Uterus (tissue), 4 donors: ENCODE data around the gene SAMD10. TPM values are rescaled to one million over a fixed set of nuclear protein-coding genes. Genes with fewer than 3 reads are reported as not detected.
"Not testable (repeated sequence)": the region's sequence is repeated elsewhere in the genome, so short reads cannot be mapped to it uniquely, and the experiment has no call there.

ENCODE experiments used
- DNase-seq, 2 donors: peaks; one replicate each; pipeline ENCODE4 v3.0.0-alpha.2; 2019 to 2020
- H3K27ac ChIP-seq, 2 donors: fragments of 200-600 bp; sonication (generic); 1 replicate in 1 of 2; 2 replicates in 1 of 2; pipeline ENCODE4 v1.5.1; 2016 to 2018
- H3K27me3 ChIP-seq, 2 donors: fragments of 200-600 bp; sonication (generic); one replicate each; pipeline ENCODE4 v1.5.1; 2018 to 2019; ENCODE audit warnings: control low read depth in 1 of 2
- H3K36me3 ChIP-seq, 2 donors: fragments of 200-600 bp; sonication (generic); one replicate each; pipeline ENCODE4 v1.5.1; 2019; ENCODE audit warnings: control low read depth in 1 of 2
- H3K4me1 ChIP-seq, 2 donors: fragments of 200-600 bp; sonication (generic); one replicate each; pipeline ENCODE4 v1.5.1; 2018 to 2019; ENCODE audit warnings: control low read depth in 1 of 2
- H3K4me3 ChIP-seq, 2 donors: fragments of 200-600 bp; sonication (generic); 1 replicate in 1 of 2; 2 replicates in 1 of 2; pipeline ENCODE4 v1.5.1; 2018 to 2019; ENCODE audit warnings: mild to moderate bottlenecking in 1 of 2
- H3K9me3 ChIP-seq, 2 donors: fragments of 200-600 bp; sonication (generic); one replicate each; pipeline ENCODE4 v1.5.1; 2019; ENCODE audit warnings: control low read depth in 1 of 2
- POLR2A ChIP-seq, 2 donors: fragments of 450-650 bp; IDR thresholded peaks; one replicate each; pipeline ENCODE4 v1.6.1; 2016; ENCODE audit warnings: antibody characterized with exemption in 2 of 2, mild to moderate bottlenecking in 1 of 2, moderate library complexity in 1 of 2
- intact Hi-C: fragments of 100-400 bp; cut with DNase I; formaldehyde crosslinking; loops from one replicate; pipeline ENCODE4 v1.15.1; 2023; ENCODE audit warnings: low total_unique reads
- total RNA-seq, 4 donors: library from RNA; depleted of rRNA in 3 of 4; stranded (reverse); fragments of >200 nt in 3 of 4; gene quantifications; one replicate each; pipeline versions ENCODE4 v1.1.0 to v1.2.4, GENCODE V29; 2014 to 2023
- TF ChIP-seq, protein P1 (sequence below), 4 experiments: fragments of 200-600 bp in 2 of 4; fragments of 450-650 bp in 2 of 4; sonication (generic) in 2 of 4; IDR thresholded peaks; one replicate each; pipeline ENCODE4 v1.5.1; 2016 to 2019; ENCODE audit warnings: antibody characterized with exemption in 4 of 4, mild to moderate bottlenecking in 2 of 4, moderate library complexity in 1 of 4
- donor health status: DM: yes; HTN: yes; CAD: no.

SAMD10 gene
- total RNA-seq, 4 donors from 2014 or later, result 0.83 to 7.6 (median 1.2) TPM; not detected in 1

DNA sequence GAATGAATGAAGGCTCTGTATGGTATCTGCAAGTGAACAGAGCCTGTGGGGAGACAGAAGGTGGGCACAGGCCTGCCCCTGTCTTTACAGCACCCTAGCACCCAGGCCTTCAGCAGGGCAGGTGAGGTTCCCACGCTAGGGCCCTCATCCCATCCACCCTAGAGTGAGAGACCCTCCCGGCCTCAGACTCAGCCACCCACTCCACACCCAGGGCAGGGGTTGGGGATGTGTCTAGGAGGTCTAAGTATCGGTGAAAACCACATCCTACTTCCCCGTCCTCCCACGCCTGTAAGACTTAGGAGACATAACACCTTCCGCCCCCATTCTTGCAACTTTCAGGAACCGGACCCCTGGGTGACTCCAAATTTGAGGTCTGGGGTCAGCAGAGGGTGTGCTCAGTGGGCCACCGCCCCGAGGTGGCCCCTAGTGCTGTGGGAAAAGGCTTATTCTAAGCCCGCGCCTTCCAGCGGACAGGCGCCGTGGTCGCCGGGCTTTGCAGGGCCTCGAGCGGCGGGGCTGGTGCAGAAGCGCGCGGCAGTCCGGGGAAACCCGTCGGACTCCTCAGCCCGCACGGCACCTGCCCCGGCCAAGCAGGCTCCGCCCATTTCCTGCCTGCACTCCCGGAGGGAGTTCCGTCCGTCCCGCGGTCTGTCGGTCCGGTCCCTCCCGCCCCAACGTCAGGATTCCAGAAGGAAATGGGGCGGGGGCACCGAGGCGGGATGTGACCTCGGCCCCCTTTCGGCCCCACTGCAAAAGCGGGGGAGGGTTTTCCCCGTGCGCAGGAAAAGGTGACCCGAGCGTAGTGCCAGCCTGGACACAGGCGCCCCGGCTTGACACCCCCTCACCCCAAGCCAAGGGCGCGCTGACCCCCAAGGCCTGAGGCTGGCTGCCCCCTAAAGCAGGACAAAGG, 868 bp downstream of the SAMD10 start:
- H3K27ac ChIP-seq, result peak overlapping the region in 1 of 2 donors; percentile 19
- peak in 1 of 2 donors; percentile 16 for TF ChIP-seq POLR2A (IDR thresholded peaks at IDR 0.05)
- TF ChIP-seq, protein P1, sequence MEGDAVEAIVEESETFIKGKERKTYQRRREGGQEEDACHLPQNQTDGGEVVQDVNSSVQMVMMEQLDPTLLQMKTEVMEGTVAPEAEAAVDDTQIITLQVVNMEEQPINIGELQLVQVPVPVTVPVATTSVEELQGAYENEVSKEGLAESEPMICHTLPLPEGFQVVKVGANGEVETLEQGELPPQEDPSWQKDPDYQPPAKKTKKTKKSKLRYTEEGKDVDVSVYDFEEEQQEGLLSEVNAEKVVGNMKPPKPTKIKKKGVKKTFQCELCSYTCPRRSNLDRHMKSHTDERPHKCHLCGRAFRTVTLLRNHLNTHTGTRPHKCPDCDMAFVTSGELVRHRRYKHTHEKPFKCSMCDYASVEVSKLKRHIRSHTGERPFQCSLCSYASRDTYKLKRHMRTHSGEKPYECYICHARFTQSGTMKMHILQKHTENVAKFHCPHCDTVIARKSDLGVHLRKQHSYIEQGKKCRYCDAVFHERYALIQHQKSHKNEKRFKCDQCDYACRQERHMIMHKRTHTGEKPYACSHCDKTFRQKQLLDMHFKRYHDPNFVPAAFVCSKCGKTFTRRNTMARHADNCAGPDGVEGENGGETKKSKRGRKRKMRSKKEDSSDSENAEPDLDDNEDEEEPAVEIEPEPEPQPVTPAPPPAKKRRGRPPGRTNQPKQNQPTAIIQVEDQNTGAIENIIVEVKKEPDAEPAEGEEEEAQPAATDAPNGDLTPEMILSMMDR (IDR thresholded peaks at IDR 0.05), result no peak
- peak; percentile 37 to 41 for DNase-seq
- H3K9me3 ChIP-seq, result no peaks in the 10 kb centered on the region
- H3K27me3 ChIP-seq, result peaks cover 0 to 5% of the 10 kb centered on the region in 2 donors
- peak overlapping the region; percentile 4 to 39 for H3K4me3 ChIP-seq
- intact Hi-C loops, result no loop called here
- peaks cover 0 to 21% of the 10 kb centered on the region in 2 donors for H3K4me1 ChIP-seq
- no peaks in the 10 kb centered on the region for H3K36me3 ChIP-seq

DNA sequence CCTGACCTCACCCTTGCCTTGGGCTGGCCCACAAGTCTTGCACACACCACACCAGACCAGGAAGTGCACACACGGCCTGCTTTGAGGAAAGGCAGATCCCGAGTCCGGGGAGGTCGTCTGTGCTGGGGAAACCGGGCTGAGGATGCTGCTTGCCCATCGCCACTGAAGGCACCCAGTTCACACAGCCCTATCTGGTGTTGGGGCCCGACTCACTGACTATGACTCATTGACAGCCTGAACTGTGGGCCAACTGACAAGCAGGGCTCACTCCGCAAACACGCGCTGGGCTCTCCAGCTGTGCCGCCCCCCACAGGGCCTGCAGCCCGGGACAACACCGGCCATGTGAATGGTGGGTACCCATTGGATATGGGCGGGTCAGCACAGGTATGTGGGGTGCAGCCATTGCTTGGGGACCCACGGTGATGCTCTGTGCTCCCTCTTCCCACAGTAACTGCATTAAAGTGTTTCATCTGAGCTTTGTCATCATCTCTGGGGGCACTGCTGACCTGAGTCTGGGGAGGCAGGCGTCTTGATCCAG, 1.6 kb downstream of the SAMD10 start:
- intact Hi-C loops, result no loop called here
- Histone ChIP-seq H3K4me1 (peaks cover 0 to 16% of the 10 kb centered on the region in 2 donors), H3K27me3 (peaks cover 0 to 5% of the 10 kb centered on the region in 2 donors), H3K9me3 (no peaks in the 10 kb centered on the region), H3K4me3 (no peak overlapping the region), H3K36me3 (no peaks in the 10 kb centered on the region), H3K27ac (no peak overlapping the region)
- TF ChIP-seq, protein P1 (IDR thresholded peaks at IDR 0.05), result no peak
- DNase-seq, result no peak

DNA sequence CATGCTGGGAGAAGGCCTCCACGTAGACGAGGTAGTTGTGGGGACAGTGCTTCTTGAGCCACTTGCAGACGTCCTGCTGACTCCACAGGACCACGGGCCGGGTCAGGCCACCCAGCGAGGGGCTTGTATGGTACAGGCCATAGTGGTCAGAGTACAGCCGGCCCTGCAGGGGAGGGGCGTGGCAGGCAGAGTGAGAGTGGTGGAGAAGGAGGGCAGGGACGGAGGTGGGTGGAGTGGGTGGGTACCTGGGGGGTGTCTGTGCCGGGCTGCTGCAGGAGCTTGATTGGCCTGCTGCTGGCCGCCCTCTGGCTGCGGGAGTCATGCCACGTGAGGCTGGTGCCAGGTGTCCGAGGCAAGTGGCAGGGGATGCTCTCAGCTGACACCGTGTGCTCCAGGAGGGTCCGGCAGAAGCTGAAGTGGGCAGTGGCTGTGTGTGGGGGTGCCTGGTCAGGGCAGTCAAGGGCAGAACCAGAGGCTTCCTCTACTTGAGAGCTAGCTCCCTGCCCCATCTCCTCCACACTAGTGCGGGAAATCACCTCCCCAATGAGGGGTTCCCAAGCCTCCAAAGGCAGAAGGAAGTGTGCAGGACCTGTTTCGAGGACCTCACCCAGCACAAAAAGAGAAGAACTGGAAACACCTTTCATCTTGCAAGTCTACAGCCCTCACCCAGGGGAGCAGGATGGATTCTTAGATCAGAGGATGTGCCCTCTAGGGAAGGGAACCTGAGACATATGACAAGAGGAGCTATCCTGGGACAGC, 2.3 kb downstream of the SAMD10 start:
- H3K9me3 ChIP-seq, result no peaks in the 10 kb centered on the region
- TF ChIP-seq POLR2A (IDR thresholded peaks at IDR 0.05), result no peak
- TF ChIP-seq, protein P1 (IDR thresholded peaks at IDR 0.05), result no peak
- H3K27me3 ChIP-seq, result peaks cover 0 to 5% of the 10 kb centered on the region in 2 donors
- no peak overlapping the region for H3K4me3 ChIP-seq
- no peak for DNase-seq
- peaks cover 0 to 13% of the 10 kb centered on the region in 2 donors for H3K4me1 ChIP-seq
- H3K36me3 ChIP-seq, result no peaks in the 10 kb centered on the region
- no peak overlapping the region for H3K27ac ChIP-seq
- intact Hi-C loops, result no loop called here

DNA sequence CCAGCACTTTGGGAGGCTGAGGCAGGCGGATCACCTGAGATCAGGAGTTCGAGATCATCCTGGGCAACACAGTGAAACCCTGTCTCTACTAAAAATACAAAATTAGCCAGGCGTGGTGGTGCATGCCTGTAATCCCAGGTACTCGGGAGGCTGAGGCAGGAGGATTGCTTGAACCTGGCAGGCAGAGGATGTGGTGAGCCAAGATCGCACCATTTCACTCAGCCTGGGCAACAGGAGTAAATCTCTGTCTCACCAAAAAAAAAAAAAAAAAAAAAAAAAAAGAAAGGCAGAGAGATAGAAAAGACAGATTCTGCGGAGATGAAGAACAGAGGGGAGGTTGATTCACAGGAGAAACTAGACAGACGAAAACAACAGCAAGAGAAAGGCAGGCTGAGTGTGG, 2.9 kb downstream of the SAMD10 start:
- H3K4me1 ChIP-seq, intact Hi-C loops, H3K27ac ChIP-seq, H3K36me3 ChIP-seq, H3K4me3 ChIP-seq, H3K27me3 ChIP-seq, DNase-seq, H3K9me3 ChIP-seq: not testable (repeated sequence)

DNA sequence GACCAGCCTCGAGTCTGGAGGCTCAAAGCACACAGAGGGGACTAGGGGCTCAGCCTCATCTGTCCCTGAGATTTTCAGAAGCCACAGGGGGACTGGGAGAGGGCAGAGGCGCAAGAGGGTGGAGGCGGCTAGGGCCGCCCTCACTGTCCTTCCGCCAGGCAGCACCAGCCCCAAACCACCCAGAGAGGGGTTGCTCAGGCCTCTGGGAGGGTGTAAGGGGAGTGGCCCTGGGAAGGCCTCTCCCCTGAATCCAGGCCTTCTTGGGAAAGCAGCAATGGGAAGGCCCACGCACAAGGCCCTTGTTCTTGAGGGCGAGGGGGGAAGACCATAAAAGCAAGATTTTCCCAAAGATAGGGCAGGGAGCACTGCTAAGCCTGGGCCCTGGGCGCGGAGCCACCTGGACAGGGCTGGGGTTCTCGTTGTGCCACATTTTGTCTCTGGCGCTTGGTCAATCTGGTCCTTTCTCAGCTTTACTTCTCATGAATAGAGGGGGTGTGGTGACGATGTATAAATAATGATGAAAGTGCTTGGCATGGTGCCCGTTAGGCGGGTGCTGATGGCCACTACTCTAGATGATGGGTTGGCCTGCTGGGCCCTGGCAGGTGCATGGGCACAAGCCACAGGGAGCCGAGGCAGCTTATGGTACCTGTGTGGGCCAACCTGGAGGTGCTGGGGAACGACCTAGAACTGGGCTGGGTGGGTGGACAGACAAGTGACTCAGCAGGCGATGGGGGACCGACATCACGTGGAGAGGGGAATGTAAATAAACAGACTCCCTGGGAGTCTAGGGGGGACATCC, 4.8 kb downstream of the SAMD10 start:
- Histone ChIP-seq H3K27me3 (peaks cover 0 to 1% of the 10 kb centered on the region in 2 donors), H3K4me1 (peaks cover 0 to 7% of the 10 kb centered on the region in 2 donors), H3K27ac (no peak overlapping the region), H3K36me3 (no peaks in the 10 kb centered on the region), H3K4me3 (no peak overlapping the region), H3K9me3 (no peaks in the 10 kb centered on the region)
- peak in 1 of 2 donors; percentile 44 for DNase-seq
- no peak for TF ChIP-seq POLR2A (IDR thresholded peaks at IDR 0.05)
- TF ChIP-seq, protein P1 (IDR thresholded peaks at IDR 0.05), result no peak
- intact Hi-C loops, result no loop called here
